GM23338 (cell line): ENCODE measurements around the gene ANXA7. TPM values are rescaled to one million over a fixed set of nuclear protein-coding genes. Genes with fewer than 3 reads are reported as not detected.

ENCODE experiments used
- ATAC-seq: fragments of 200-7000 bp; cut with Tn5 transposase; 3 replicates; pipeline ENCODE4 v1.9.1; 2020
- DNase-seq: peaks from one replicate; pipeline ENCODE4 v3.0.0-alpha.2; 2015; ENCODE audit warnings: low spot score
- H2AFZ ChIP-seq: fragments of 200-600 bp; sonication (generic); 2 replicates; pipeline ENCODE4 v1.8.0; 2016; ENCODE audit warnings: antibody characterized with exemption, mild to moderate bottlenecking, moderate library complexity
- H3F3A ChIP-seq: fragments of 200-600 bp; sonication (generic); replicated peaks from 2 replicates; pipeline ENCODE4 v1.8.0; 2017; ENCODE audit warnings: antibody characterized with exemption, mixed run types, low read depth
- H3K27ac ChIP-seq: fragments of 200-600 bp; sonication (generic); 2 replicates; pipeline ENCODE4 v1.6.1; 2016; ENCODE audit warnings: low read depth
- H3K27me3 ChIP-seq: fragments of 200-600 bp; sonication (generic); 2 replicates; pipeline ENCODE4 v1.8.0; 2016; ENCODE audit warnings: mild to moderate bottlenecking, mixed run types, moderate library complexity; ENCODE audit not compliant: insufficient read depth
- H3K36me3 ChIP-seq: fragments of 200-600 bp; sonication (generic); 2 replicates; pipeline ENCODE4 v1.8.0; 2016; ENCODE audit warnings: mild to moderate bottlenecking; ENCODE audit not compliant: insufficient read depth
- H3K4me1 ChIP-seq: fragments of 200-600 bp; sonication (generic); 2 replicates; pipeline ENCODE4 v1.8.0; 2016; ENCODE audit warnings: mild to moderate bottlenecking, moderate library complexity; ENCODE audit not compliant: insufficient read depth
- H3K4me2 ChIP-seq: fragments of 200-600 bp; sonication (generic); 2 replicates; pipeline ENCODE4 v1.7.1; 2017; ENCODE audit warnings: mixed run types
- H3K4me3 ChIP-seq: fragments of 200-600 bp; sonication (generic); 2 replicates; pipeline ENCODE4 v1.6.1; 2016; ENCODE audit warnings: mixed run types
- H3K79me2 ChIP-seq: fragments of 200-600 bp; sonication (generic); replicated peaks from 2 replicates; pipeline ENCODE4 v1.8.0; 2017; ENCODE audit warnings: mild to moderate bottlenecking; ENCODE audit not compliant: insufficient read depth
- H3K9me2 ChIP-seq: fragments of 200-600 bp; sonication (generic); 2 replicates; pipeline ENCODE4 v1.8.0; 2017; ENCODE audit not compliant: insufficient read depth
- H4K20me1 ChIP-seq: fragments of 200-600 bp; sonication (generic); replicated peaks from 2 replicates; pipeline ENCODE4 v1.8.0; 2017; ENCODE audit warnings: mild to moderate bottlenecking; ENCODE audit not compliant: insufficient read depth
- H3K27ac Mint-ChIP-seq: 2 replicates; pipeline ENCODE4 v1.8.0; 2020; ENCODE audit warnings: inconsistent platforms, mild to moderate bottlenecking, moderate library complexity, mixed read lengths
- H3K27me3 Mint-ChIP-seq: 3 replicates; pipeline ENCODE4 v1.8.0; 2022; ENCODE audit warnings: low read depth, mild to moderate bottlenecking, moderate library complexity, mixed read lengths, inconsistent platforms; ENCODE audit not compliant: insufficient read depth, poor library complexity
- H3K36me3 Mint-ChIP-seq: 3 replicates; pipeline ENCODE4 v1.8.0; 2021; ENCODE audit warnings: low read depth, mild to moderate bottlenecking, inconsistent platforms, moderate library complexity, mixed read lengths
- H3K4me1 Mint-ChIP-seq: 3 replicates; pipeline ENCODE4 v1.8.0; 2020; ENCODE audit warnings: mild to moderate bottlenecking, inconsistent platforms, mixed read lengths
- H3K4me3 Mint-ChIP-seq: 3 replicates; pipeline ENCODE4 v1.8.0; 2021; ENCODE audit warnings: moderate library complexity, mild to moderate bottlenecking, inconsistent platforms, mixed read lengths
- H3K9me3 Mint-ChIP-seq: 3 replicates; pipeline ENCODE4 v1.8.0; 2020; ENCODE audit warnings: moderate library complexity, mild to moderate bottlenecking, inconsistent platforms, mixed read lengths
- CREB1 ChIP-seq: fragments of 250-450 bp; sonication (Bioruptor Pico); IDR thresholded peaks from 2 replicates; pipeline ENCODE4 v1.5.0; 2020; ENCODE audit warnings: low read depth, mild to moderate bottlenecking, moderate library complexity
- EZH2 ChIP-seq: fragments of 200-600 bp; sonication (generic); IDR thresholded peaks from one replicate; pipeline ENCODE4 v1.8.0; 2017; ENCODE audit warnings: antibody characterized with exemption, mild to moderate bottlenecking, low read depth; ENCODE audit not compliant: unreplicated experiment
- POLR2AphosphoS5 ChIP-seq: IDR thresholded peaks from 2 replicates; pipeline ENCODE4 v1.6.1; 2016; ENCODE audit warnings: antibody characterized with exemption, low read depth
- REST ChIP-seq: IDR thresholded peaks from one replicate; pipeline ENCODE4 v1.6.1; 2018; ENCODE audit warnings: antibody characterized with exemption; ENCODE audit not compliant: unreplicated experiment
- STAT1 ChIP-seq: IDR thresholded peaks from one replicate; pipeline ENCODE4 v1.6.1; 2016; ENCODE audit warnings: antibody characterized with exemption; ENCODE audit not compliant: unreplicated experiment
- ZNF114 ChIP-seq: fragments of 250-450 bp; sonication (Bioruptor Pico); IDR thresholded peaks from 2 replicates; pipeline ENCODE4 v1.5.0; 2020; ENCODE audit warnings: mild to moderate bottlenecking, moderate library complexity
- polyA plus RNA-seq: library from polyadenylated mRNA; unstranded; fragments of >200 nt; fragmentation: Nextera tagmentation; extraction: Ambion mirVana; gene quantifications from 2 replicates; pipeline ENCODE4 v1.2.1, GENCODE V29; 2016
- total RNA-seq: library from RNA; depleted of rRNA; stranded (reverse); fragments of >200 nt; shearing (Covaris generic); gene quantifications from 2 replicates; pipeline ENCODE4 v1.2.3, GENCODE V29; 2014
- TF ChIP-seq, protein P1 (sequence below), 2 experiments: fragments of 200-600 bp in 1 of 2; sonication (generic) in 1 of 2; conservative IDR thresholded peaks; 2 replicates each; pipeline versions ENCODE4 v1.5.1 to v1.6.1; 2016 to 2017; ENCODE audit warnings: antibody characterized with exemption in 2 of 2, low read depth in 2 of 2, mild to moderate bottlenecking in 2 of 2, moderate library complexity in 1 of 2

Gene ANXA7
- total and polyA plus RNA-seq, 2 experiments from 2014 or later = 63.7 to 80.1 TPM

DNA sequence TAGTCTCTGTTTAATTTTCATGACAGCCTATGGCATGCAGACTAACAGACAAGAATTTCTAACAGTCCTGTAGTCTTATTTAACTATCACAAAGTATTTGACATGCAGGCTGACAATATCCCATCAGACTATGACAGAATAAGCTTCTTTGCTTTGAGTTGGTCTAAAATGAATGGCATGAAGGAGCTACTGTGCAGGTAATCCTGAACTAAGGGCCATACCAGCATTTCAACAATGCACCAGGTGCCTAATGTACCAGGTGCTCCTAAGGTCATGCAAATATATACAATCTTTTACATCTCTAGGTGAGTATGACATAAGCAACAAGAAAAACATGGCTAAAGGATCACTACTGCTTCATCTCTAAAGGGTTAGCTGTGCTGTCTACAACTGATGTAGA lies 33.1 kb upstream of the ANXA7 start:
- Mint-ChIP-seq H3K27ac (no peak overlapping the region), H3K4me1 (no peaks in the 10 kb centered on the region), H3K27me3 (no peaks in the 10 kb centered on the region), H3K4me3 (no peak overlapping the region), H3K9me3 (no peaks in the 10 kb centered on the region), H3K36me3 (peaks cover 6% of the 10 kb centered on the region; the same call in 1 of the 3 replicates)
- Histone ChIP-seq H4K20me1 (peaks cover 4% of the 10 kb centered on the region; the same call in 1 of the 2 replicates), H3K27me3 (no peaks in the 10 kb centered on the region), H2AFZ (no peak overlapping the region), H3K4me3 (no peak overlapping the region), H3F3A (no peaks in the 10 kb centered on the region), H3K4me2 (no peak overlapping the region), H3K79me2 (no peaks in the 10 kb centered on the region), H3K27ac (no peak overlapping the region), H3K4me1 (no peaks in the 10 kb centered on the region), H3K9me2 (no peaks in the 10 kb centered on the region), H3K36me3 (no peaks in the 10 kb centered on the region; the same call in none of the 2 replicates)
- TF ChIP-seq ZNF114 (CRISPR knock-in tag) (no peak), REST (no peak), POLR2AphosphoS5 (no peak), CREB1 (CRISPR knock-in tag) (no peak)
- DNase-seq = no peak
- ATAC-seq = no peak

- Mint-ChIP-seq H3K27me3 (no peaks in the 10 kb centered on the region), H3K36me3 (peaks cover 6% of the 10 kb centered on the region; the same call in 1 of the 3 replicates), H3K27ac (no peak overlapping the region; the same call in 1 of the 2 replicates), H3K4me3 (no peak overlapping the region), H3K9me3 (no peaks in the 10 kb centered on the region), H3K4me1 (no peaks in the 10 kb centered on the region)
- Histone ChIP-seq H4K20me1 (no peaks in the 10 kb centered on the region; the same call in 1 of the 2 replicates), H3K4me1 (no peaks in the 10 kb centered on the region), H3F3A (no peaks in the 10 kb centered on the region), H3K36me3 (no peaks in the 10 kb centered on the region; the same call in none of the 2 replicates), H3K79me2 (no peaks in the 10 kb centered on the region), H3K27me3 (no peaks in the 10 kb centered on the region), H2AFZ (no peak overlapping the region), H3K9me2 (no peaks in the 10 kb centered on the region), H3K4me2 (no peak overlapping the region), H3K4me3 (no peak overlapping the region), H3K27ac (no peak overlapping the region)
- ATAC-seq = no peak
- no peak for DNase-seq
- TF ChIP-seq STAT1 (no peak), CREB1 (CRISPR knock-in tag) (no peak), ZNF114 (CRISPR knock-in tag) (no peak), REST (no peak), EZH2 (no peak)
- TF ChIP-seq, protein P1, sequence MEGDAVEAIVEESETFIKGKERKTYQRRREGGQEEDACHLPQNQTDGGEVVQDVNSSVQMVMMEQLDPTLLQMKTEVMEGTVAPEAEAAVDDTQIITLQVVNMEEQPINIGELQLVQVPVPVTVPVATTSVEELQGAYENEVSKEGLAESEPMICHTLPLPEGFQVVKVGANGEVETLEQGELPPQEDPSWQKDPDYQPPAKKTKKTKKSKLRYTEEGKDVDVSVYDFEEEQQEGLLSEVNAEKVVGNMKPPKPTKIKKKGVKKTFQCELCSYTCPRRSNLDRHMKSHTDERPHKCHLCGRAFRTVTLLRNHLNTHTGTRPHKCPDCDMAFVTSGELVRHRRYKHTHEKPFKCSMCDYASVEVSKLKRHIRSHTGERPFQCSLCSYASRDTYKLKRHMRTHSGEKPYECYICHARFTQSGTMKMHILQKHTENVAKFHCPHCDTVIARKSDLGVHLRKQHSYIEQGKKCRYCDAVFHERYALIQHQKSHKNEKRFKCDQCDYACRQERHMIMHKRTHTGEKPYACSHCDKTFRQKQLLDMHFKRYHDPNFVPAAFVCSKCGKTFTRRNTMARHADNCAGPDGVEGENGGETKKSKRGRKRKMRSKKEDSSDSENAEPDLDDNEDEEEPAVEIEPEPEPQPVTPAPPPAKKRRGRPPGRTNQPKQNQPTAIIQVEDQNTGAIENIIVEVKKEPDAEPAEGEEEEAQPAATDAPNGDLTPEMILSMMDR (conservative IDR thresholded peaks at IDR 0.05; ENCODE audit: low read depth in 2 of 2) = no peak
These were observed 30.6 kb upstream of the ANXA7 start for GRCh38 chr10:73444457-73444856.
